H1 (cell line): ENCODE results near the gene PMP22.

Experiments
- ATF3 ChIP-seq: IDR thresholded peaks from 2 replicates; pipeline ENCODE4 v1.6.1; 2011; ENCODE audit warnings: low read depth, mild to moderate bottlenecking, low read length; ENCODE audit not compliant: insufficient read depth
- CBX8 ChIP-seq: fragments of 300-800, 300-1000 bp; sonication (generic); IDR thresholded peaks from 2 replicates; pipeline ENCODE4 v1.7.1; 2016; ENCODE audit warnings: low read depth, low read length, borderline replicate concordance
- CHD2 ChIP-seq: IDR thresholded peaks from 2 replicates; pipeline ENCODE4 v1.6.1; 2012; ENCODE audit warnings: low read length, improper control_type of control experiment
- CREB1 ChIP-seq: IDR thresholded peaks from 2 replicates; pipeline ENCODE4 v1.6.1; 2012; ENCODE audit warnings: inconsistent platforms
- CTCF ChIP-seq, 3 experiments: IDR thresholded peaks; 1 replicate in 2 of 3; 2 replicates in 1 of 3; pipeline versions ENCODE4 v1.5.1 to v1.6.1; 2011; ENCODE audit warnings: low read length in 3 of 3, mild to moderate bottlenecking in 3 of 3, inconsistent platforms in 2 of 3, low read depth in 1 of 3, moderate library complexity in 1 of 3; ENCODE audit not compliant: insufficient read depth in 1 of 3; ENCODE audit errors: control extremely low read depth in 1 of 3
- E2F6 ChIP-seq: IDR thresholded peaks from 2 replicates; pipeline ENCODE4 v1.6.1; 2012; ENCODE audit warnings: inconsistent platforms
- EZH2 ChIP-seq: fragments of 200-600 bp; sonication (generic); IDR thresholded peaks from 2 replicates; pipeline ENCODE4 v1.7.1; 2012; ENCODE audit warnings: low read depth, mild to moderate bottlenecking, moderate library complexity, low read length, inconsistent platforms; ENCODE audit not compliant: severe bottlenecking
- GABPA ChIP-seq: IDR thresholded peaks from 2 replicates; pipeline ENCODE4 v1.6.1; 2011; ENCODE audit warnings: mild to moderate bottlenecking, low read length, moderate library complexity, borderline replicate concordance; ENCODE audit not compliant: insufficient read depth
- MAFK ChIP-seq: IDR thresholded peaks from 2 replicates; pipeline ENCODE4 v1.6.1; 2012; ENCODE audit warnings: low read depth, mild to moderate bottlenecking, improper control_type of control experiment, low read length
- POLR2A ChIP-seq, 2 experiments: IDR thresholded peaks; 1 replicate in 1 of 2; 2 replicates in 1 of 2; pipeline ENCODE4 v1.6.1; 2011; ENCODE audit warnings: low read depth in 2 of 2, low read length in 2 of 2, mild to moderate bottlenecking in 2 of 2; ENCODE audit errors: control extremely low read depth in 1 of 2
- POLR2AphosphoS5 ChIP-seq: IDR thresholded peaks from 2 replicates; pipeline ENCODE4 v1.6.1; 2011; ENCODE audit warnings: low read depth, low read length
- TAF1 ChIP-seq: IDR thresholded peaks from 2 replicates; pipeline ENCODE4 v1.6.1; 2011; ENCODE audit warnings: mild to moderate bottlenecking, low read depth, low read length
- TEAD4 ChIP-seq: IDR thresholded peaks from 2 replicates; pipeline ENCODE4 v1.6.1; 2012; ENCODE audit warnings: low read depth, low read length, inconsistent platforms, mixed read lengths

GRCh38 chr17:15239491-15239890, 25.6 kb downstream of the PMP22 start:
- TF ChIP-seq ATF3 (no peak), CTCF (IDR thresholded peaks at IDR 0.05; ENCODE audit: control extremely low read depth in 1 of 3, insufficient read depth in 1 of 3, low read depth in 1 of 3, low read length in 3 of 3) (no peak), POLR2AphosphoS5 (no peak), GABPA (no peak), POLR2A (IDR thresholded peaks at IDR 0.05; ENCODE audit: control extremely low read depth in 1 of 2, low read depth in 2 of 2, low read length in 2 of 2) (no peak), MAFK (no peak), TEAD4 (no peak), E2F6 (no peak), CREB1 (no peak), CHD2 (no peak), EZH2 (no peak), CBX8 (no peak), TAF1 (no peak)
